NCI-H524 treated with DMSO at 0.1 percent for 48 hours (cell line): ENCODE data around the gene FAM149B1.

Experiments
- DNase-seq: peaks from one replicate; lab custom pipeline; 2025; lab: John Stamatoyannopoulos, UW

The FAM149B1 gene

GRCh38 chr10:73174148-73174925 is 6.4 kb downstream of the FAM149B1 start:
- no peak for DNase-seq

GRCh38 chr10:73182568-73182967 is 14.6 kb downstream of the FAM149B1 start:
- no peak for DNase-seq

- no peak for DNase-seq
These were observed 15.9 kb downstream of the FAM149B1 start for GRCh38 chr10:73183667-73184281.

- no peak for DNase-seq
These were observed 18.3 kb downstream of the FAM149B1 start for GRCh38 chr10:73186266-73186665.

- no peak for DNase-seq
These were observed 22.3 kb downstream of the FAM149B1 start for GRCh38 chr10:73190188-73190587.

GRCh38 chr10:73205081-73205480 is 37.2 kb downstream of the FAM149B1 start:
- no peak for DNase-seq

- no peak for DNase-seq
These were observed 38.0 kb downstream of the FAM149B1 start for GRCh38 chr10:73205890-73206289.

GRCh38 chr10:73206385-73206784 is 38.5 kb downstream of the FAM149B1 start:
- DNase-seq: no peak

GRCh38 chr10:73207883-73208282 is 40.0 kb downstream of the FAM149B1 start:
- no peak for DNase-seq

- no peak for DNase-seq
These were observed 41.8 kb downstream of the FAM149B1 start for GRCh38 chr10:73209705-73210104.

GRCh38 chr10:73210395-73211105 is 42.6 kb downstream of the FAM149B1 start:
- no peak for DNase-seq

GRCh38 chr10:73211106-73211811 is 43.3 kb downstream of the FAM149B1 start:
- DNase-seq: no peak

GRCh38 chr10:73215749-73216148 is 47.8 kb downstream of the FAM149B1 start:
- DNase-seq: no peak

- DNase-seq: no peak
These were observed 49.7 kb downstream of the FAM149B1 start for GRCh38 chr10:73217628-73218027.

- no peak for DNase-seq
These were observed 50.7 kb downstream of the FAM149B1 start for GRCh38 chr10:73218431-73219191.

- DNase-seq: no peak
These were observed 51.5 kb downstream of the FAM149B1 start for GRCh38 chr10:73219384-73219783.

GRCh38 chr10:73220989-73221388 is 53.1 kb downstream of the FAM149B1 start:
- DNase-seq: no peak

- DNase-seq: no peak
These were observed 57.6 kb downstream of the FAM149B1 start for GRCh38 chr10:73225518-73225917.

GRCh38 chr10:73226663-73227062 is 58.7 kb downstream of the FAM149B1 start:
- no peak for DNase-seq

- DNase-seq: no peak
These were observed 60.3 kb downstream of the FAM149B1 start for GRCh38 chr10:73228247-73228646.

GRCh38 chr10:73229567-73229966 is 61.6 kb downstream of the FAM149B1 start:
- no peak for DNase-seq

GRCh38 chr10:73232887-73233286 is 65.0 kb downstream of the FAM149B1 start:
- DNase-seq: no peak
